Neural cell (in vitro differentiated cells): ENCODE results near the gene UFSP2. TPM values are rescaled to one million over a fixed set of nuclear protein-coding genes. Genes with fewer than 3 reads are reported as not detected.

ENCODE experiments used
- H2AFZ ChIP-seq: fragments of 200-600, 300-800 bp; sonication (generic), shearing (Covaris generic); 2 replicates; pipeline ENCODE4 v1.6.0; 2014; ENCODE audit warnings: low read depth, mild to moderate bottlenecking, antibody characterized with exemption, low read length, moderate library complexity
- H3F3A ChIP-seq: fragments of 200-600 bp; shearing (Covaris generic); 2 replicates; pipeline ENCODE4 v1.6.1; 2016; ENCODE audit warnings: mild to moderate bottlenecking, moderate library complexity, mixed read lengths, antibody characterized with exemption, low read length; ENCODE audit not compliant: insufficient read depth, poor library complexity, severe bottlenecking
- H3K27ac ChIP-seq: fragments of 200-600, 300-800 bp; sonication (generic), shearing (Covaris generic); 2 replicates; pipeline ENCODE4 v1.5.1; 2014; ENCODE audit warnings: mild to moderate bottlenecking, low read length, moderate library complexity
- H3K27me3 ChIP-seq: fragments of 300-800, 200-600 bp; sonication (generic), shearing (Covaris generic); 2 replicates; pipeline ENCODE4 v1.6.0; 2014; ENCODE audit warnings: mild to moderate bottlenecking, low read depth, low read length, moderate library complexity; ENCODE audit not compliant: insufficient read depth
- H3K36me3 ChIP-seq: fragments of 300-800, 200-600 bp; sonication (generic), shearing (Covaris generic); 2 replicates; pipeline ENCODE4 v1.5.1; 2014; ENCODE audit warnings: mild to moderate bottlenecking, antibody characterized with exemption, low read length, moderate library complexity; ENCODE audit not compliant: insufficient read depth
- H3K4me2 ChIP-seq: fragments of 300-800, 200-600 bp; sonication (generic), shearing (Covaris generic); 2 replicates; pipeline ENCODE4 v1.6.0; 2014; ENCODE audit warnings: mild to moderate bottlenecking, low read length
- H3K4me3 ChIP-seq: fragments of 300-800, 200-600 bp; sonication (generic), shearing (Covaris generic); 2 replicates; pipeline ENCODE4 v1.5.1; 2014; ENCODE audit warnings: mild to moderate bottlenecking, low read length, moderate library complexity
- H3K79me2 ChIP-seq: fragments of 200-600 bp; shearing (Covaris generic); replicated peaks from 2 replicates; pipeline ENCODE4 v1.6.0; 2014; ENCODE audit warnings: mild to moderate bottlenecking, low read length, moderate library complexity; ENCODE audit not compliant: insufficient read depth
- H3K9ac ChIP-seq: fragments of 300-800, 200-600 bp; sonication (generic), shearing (Covaris generic); 2 replicates; pipeline ENCODE4 v1.6.1; 2016; ENCODE audit warnings: mild to moderate bottlenecking, low read length, mixed read lengths
- H3K9me2 ChIP-seq: fragments of 200-600 bp; shearing (Covaris generic); 2 replicates; pipeline ENCODE4 v1.6.1; 2016; ENCODE audit warnings: mild to moderate bottlenecking, low read length, mixed read lengths; ENCODE audit not compliant: insufficient read depth
- H3K9me3 ChIP-seq: fragments of 200-600, 300-800 bp; sonication (generic), shearing (Covaris generic); 2 replicates; pipeline ENCODE4 v1.6.1; 2016; ENCODE audit warnings: mild to moderate bottlenecking, mixed run types, low read length, moderate library complexity, mixed read lengths
- H4K20me1 ChIP-seq: fragments of 200-600 bp; shearing (Covaris generic); 2 replicates; pipeline ENCODE4 v1.6.1; 2016; ENCODE audit warnings: mild to moderate bottlenecking, mixed run types; ENCODE audit not compliant: insufficient read depth
- CTCF ChIP-seq: fragments of 450-650 bp; IDR thresholded peaks from 2 replicates; pipeline ENCODE4 v1.5.1; 2014; ENCODE audit warnings: antibody characterized with exemption, mild to moderate bottlenecking, moderate library complexity; ENCODE audit not compliant: poor library complexity, severe bottlenecking
- EP300 ChIP-seq: fragments of 450-650 bp; conservative IDR thresholded peaks from 2 replicates; pipeline ENCODE4 v1.6.1; 2014; ENCODE audit warnings: antibody characterized with exemption, mild to moderate bottlenecking, moderate library complexity; ENCODE audit not compliant: poor library complexity, severe bottlenecking
- EZH2 ChIP-seq: fragments of 200-600, 300-800 bp; shearing (Covaris generic), sonication (generic); IDR thresholded peaks from 2 replicates; pipeline ENCODE4 v1.6.1; 2014; ENCODE audit warnings: antibody characterized with exemption, low read length, borderline replicate concordance, mild to moderate bottlenecking; ENCODE audit not compliant: insufficient read depth, poor library complexity, severe bottlenecking
- MXI1 ChIP-seq: fragments of 450-650 bp; conservative IDR thresholded peaks from 2 replicates; pipeline ENCODE4 v1.6.1; 2014; ENCODE audit warnings: antibody characterized with exemption, mild to moderate bottlenecking; ENCODE audit not compliant: poor library complexity, severe bottlenecking
- POLR2AphosphoS5 ChIP-seq: IDR thresholded peaks from 2 replicates; pipeline ENCODE4 v1.6.1; 2012
- RAD21 ChIP-seq: fragments of 450-650 bp; conservative IDR thresholded peaks from 2 replicates; pipeline ENCODE4 v1.6.1; 2014; ENCODE audit warnings: antibody characterized with exemption, mild to moderate bottlenecking, moderate library complexity
- REST ChIP-seq: IDR thresholded peaks from 2 replicates; pipeline ENCODE4 v1.6.1; 2012; ENCODE audit warnings: borderline replicate concordance
- SMC3 ChIP-seq: fragments of 450-650 bp; conservative IDR thresholded peaks from 2 replicates; pipeline ENCODE4 v1.6.1; 2014; ENCODE audit warnings: antibody characterized with exemption, mild to moderate bottlenecking, moderate library complexity; ENCODE audit not compliant: poor library complexity
- TAF1 ChIP-seq: IDR thresholded peaks from 2 replicates; pipeline ENCODE4 v1.6.1; 2012; ENCODE audit warnings: low read depth
- polyA plus RNA-seq: library from polyadenylated mRNA; depleted of rRNA; stranded (reverse); fragments of >200 nt; gene quantifications from 2 replicates; pipeline ENCODE4 v1.2.3, GENCODE V29; 2014

UFSP2 gene
- polyA plus RNA-seq, 1 donor from 2014 or later, result 38.9 TPM

- Histone ChIP-seq H2AFZ (peak overlapping the region; percentile 83), H3F3A (no peaks in the 10 kb centered on the region), H3K4me2 (peak overlapping the region; percentile 84), H4K20me1 (no peaks in the 10 kb centered on the region), H3K9me2 (no peaks in the 10 kb centered on the region), H3K9ac (peak overlapping the region; percentile 81), H3K79me2 (peaks cover 29% of the 10 kb centered on the region), H3K27ac (peak overlapping the region; percentile 87), H3K36me3 (no peaks in the 10 kb centered on the region), H3K9me3 (no peaks in the 10 kb centered on the region), H3K27me3 (no peaks in the 10 kb centered on the region), H3K4me3 (peak overlapping the region; percentile 79)
- TF ChIP-seq MXI1 (no peak), EZH2 (no peak), EP300 (no peak), SMC3 (no peak), TAF1 (no peak), REST (no peak), CTCF (no peak), POLR2AphosphoS5 (no peak), RAD21 (no peak)
Observed at GRCh38 chr4:185424905-185425646, 688 bp downstream of the UFSP2 start.

- peaks cover 29% of the 10 kb centered on the region for H3K79me2 ChIP-seq
- no peak overlapping the region for H3K4me2 ChIP-seq
- H3K9me3 ChIP-seq, result no peaks in the 10 kb centered on the region
- no peaks in the 10 kb centered on the region for H4K20me1 ChIP-seq
- no peak overlapping the region for H3K9ac ChIP-seq
- no peak overlapping the region for H3K4me3 ChIP-seq
- no peaks in the 10 kb centered on the region for H3K27me3 ChIP-seq
- peaks cover 8% of the 10 kb centered on the region for H3K36me3 ChIP-seq
- TF ChIP-seq RAD21, result no peak
- TF ChIP-seq MXI1, result no peak
- no peak for TF ChIP-seq CTCF
- no peak for TF ChIP-seq EP300
- no peaks in the 10 kb centered on the region for H3K9me2 ChIP-seq
- no peak overlapping the region for H2AFZ ChIP-seq
- H3K27ac ChIP-seq, result no peak overlapping the region
- H3F3A ChIP-seq, result no peaks in the 10 kb centered on the region
Observed at GRCh38 chr4:185421366-185422124, 4.2 kb downstream of the UFSP2 start.
